H9 (cell line): ENCODE data around the gene ZRANB1. TPM values are rescaled to one million over a fixed set of nuclear protein-coding genes. Genes with fewer than 3 reads are reported as not detected.

Experiments
- DNase-seq: peaks from one replicate; pipeline ENCODE4 v3.0.0-alpha.2; 2017
- H2AFZ ChIP-seq: one replicate; pipeline ENCODE4 v1.6.1; 2013; ENCODE audit warnings: mild to moderate bottlenecking, low read length, control low read depth, moderate library complexity
- H2AK5ac ChIP-seq: 2 replicates; pipeline ENCODE4 v1.6.1; 2013; ENCODE audit warnings: low read length, control low read depth, mixed read lengths; ENCODE audit not compliant: insufficient read length
- H2BK120ac ChIP-seq: one replicate; pipeline ENCODE4 v1.6.1; 2013; ENCODE audit warnings: low read depth, mild to moderate bottlenecking, low read length, control low read depth, inconsistent platforms; ENCODE audit not compliant: poor library complexity, severe bottlenecking
- H2BK12ac ChIP-seq: 2 replicates; pipeline ENCODE4 v1.6.1; 2013; ENCODE audit warnings: low read length, control low read depth, mixed read lengths, low read depth; ENCODE audit not compliant: insufficient read length
- H2BK15ac ChIP-seq: 2 replicates; pipeline ENCODE4 v1.6.1; 2013; ENCODE audit warnings: low read depth, low read length, control low read depth
- H2BK20ac ChIP-seq: one replicate; pipeline ENCODE4 v1.6.1; 2013; ENCODE audit warnings: low read depth, mild to moderate bottlenecking, low read length, control low read depth, inconsistent platforms; ENCODE audit not compliant: poor library complexity, severe bottlenecking
- H2BK5ac ChIP-seq: 2 replicates; pipeline ENCODE4 v1.6.1; 2013; ENCODE audit warnings: low read length, control low read depth, mixed read lengths; ENCODE audit not compliant: insufficient read length
- H3K14ac ChIP-seq: 2 replicates; pipeline ENCODE4 v1.6.1; 2013; ENCODE audit warnings: low read length, control low read depth; ENCODE audit not compliant: insufficient read depth
- H3K18ac ChIP-seq: 2 replicates; pipeline ENCODE4 v1.6.1; 2013; ENCODE audit warnings: low read depth, mild to moderate bottlenecking, mixed read lengths, low read length, control low read depth; ENCODE audit not compliant: insufficient read length
- H3K23ac ChIP-seq: 2 replicates; pipeline ENCODE4 v1.6.1; 2013; ENCODE audit warnings: low read length, control low read depth, mixed read lengths, low read depth; ENCODE audit not compliant: insufficient read length
- H3K23me2 ChIP-seq: 2 replicates; pipeline ENCODE4 v1.6.1; 2013; ENCODE audit warnings: low read depth, mild to moderate bottlenecking, mixed read lengths, low read length, control low read depth; ENCODE audit not compliant: insufficient read length, poor library complexity, severe bottlenecking
- H3K27ac ChIP-seq: 2 replicates; pipeline ENCODE4 v1.5.1; 2013; ENCODE audit warnings: low read length, control low read depth, mixed read lengths, low read depth; ENCODE audit not compliant: insufficient read length
- H3K27me3 ChIP-seq: 2 replicates; pipeline ENCODE4 v1.6.1; 2013; ENCODE audit warnings: low read length, control low read depth, inconsistent platforms; ENCODE audit not compliant: insufficient read depth
- H3K4ac ChIP-seq: 2 replicates; pipeline ENCODE4 v1.6.1; 2013; ENCODE audit warnings: low read depth, mild to moderate bottlenecking, control low read depth, inconsistent platforms, low read length, moderate library complexity
- H3K4me1 ChIP-seq: 2 replicates; pipeline ENCODE4 v1.6.1; 2013; ENCODE audit warnings: low read length, control low read depth, inconsistent platforms; ENCODE audit not compliant: insufficient read depth
- H3K4me2 ChIP-seq: 2 replicates; pipeline ENCODE4 v1.6.1; 2013; ENCODE audit warnings: low read length, control low read depth, mixed read lengths; ENCODE audit not compliant: insufficient read length, insufficient read depth
- H3K56ac ChIP-seq: 2 replicates; pipeline ENCODE4 v1.6.1; 2013; ENCODE audit warnings: low read depth, mild to moderate bottlenecking, mixed read lengths, low read length, control low read depth; ENCODE audit not compliant: insufficient read length
- H3K79me1 ChIP-seq: 2 replicates; pipeline ENCODE4 v1.6.1; 2013; ENCODE audit warnings: low read depth, mild to moderate bottlenecking, moderate library complexity, low read length, control low read depth, inconsistent platforms; ENCODE audit not compliant: insufficient read depth, poor library complexity, severe bottlenecking
- H3K79me2 ChIP-seq: 2 replicates; pipeline ENCODE4 v1.6.1; 2013; ENCODE audit warnings: low read length, control low read depth, inconsistent platforms; ENCODE audit not compliant: insufficient read depth
- H3K9ac ChIP-seq: 2 replicates; pipeline ENCODE4 v1.6.1; 2013; ENCODE audit warnings: low read length, control low read depth, mixed read lengths; ENCODE audit not compliant: insufficient read length; ENCODE audit errors: extremely low read depth
- H3K9me3 ChIP-seq: one replicate; pipeline ENCODE4 v1.6.1; 2013; ENCODE audit warnings: low read depth, low read length, inconsistent platforms; ENCODE audit not compliant: control insufficient read depth
- H3T11ph ChIP-seq: one replicate; pipeline ENCODE4 v1.6.1; 2013; ENCODE audit warnings: mild to moderate bottlenecking, low read length, control low read depth, inconsistent platforms
- H4K20me1 ChIP-seq: one replicate; pipeline ENCODE4 v1.6.1; 2013; ENCODE audit not compliant: control insufficient read depth, insufficient read length, insufficient read depth
- H4K5ac ChIP-seq: 2 replicates; pipeline ENCODE4 v1.6.1; 2013; ENCODE audit warnings: low read depth, mild to moderate bottlenecking, mixed read lengths, low read length, control low read depth; ENCODE audit not compliant: insufficient read length
- H4K8ac ChIP-seq: replicated peaks from 2 replicates; pipeline ENCODE4 v1.6.1; 2013; ENCODE audit warnings: low read length, control low read depth, mixed read lengths, low read depth; ENCODE audit not compliant: insufficient read length
- H4K91ac ChIP-seq: 2 replicates; pipeline ENCODE4 v1.6.1; 2013; ENCODE audit warnings: low read depth, mild to moderate bottlenecking, moderate library complexity, mixed read lengths, low read length, control low read depth; ENCODE audit not compliant: insufficient read length
- H3K27ac Mint-ChIP-seq, 3 experiments: 2 replicates in 2 of 3; 3 replicates in 1 of 3; pipeline ENCODE4 v1.8.0; 2020 to 2021; ENCODE audit warnings: mixed read lengths in 3 of 3, mild to moderate bottlenecking in 1 of 3, moderate library complexity in 1 of 3
- H3K27me3 Mint-ChIP-seq: 2 replicates; pipeline ENCODE4 v1.8.0; 2021; ENCODE audit warnings: low read depth, mild to moderate bottlenecking, moderate library complexity, mixed read lengths
- H3K36me3 Mint-ChIP-seq, 3 experiments: 2 replicates in 2 of 3; 3 replicates in 1 of 3; pipeline ENCODE4 v1.8.0; 2020 to 2021; ENCODE audit warnings: low read depth in 3 of 3, mixed read lengths in 3 of 3; ENCODE audit not compliant: insufficient read depth in 1 of 3
- H3K4me1 Mint-ChIP-seq, 2 experiments: 2 replicates each; pipeline ENCODE4 v1.8.0; 2020; ENCODE audit warnings: mixed read lengths in 2 of 2
- H3K4me3 Mint-ChIP-seq, 2 experiments: 2 replicates in 1 of 2; 3 replicates in 1 of 2; pipeline ENCODE4 v1.8.0; 2020 to 2021; ENCODE audit warnings: mild to moderate bottlenecking in 2 of 2, mixed read lengths in 2 of 2, moderate library complexity in 1 of 2
- H3K9me3 Mint-ChIP-seq, 2 experiments: 2 replicates in 1 of 2; 3 replicates in 1 of 2; pipeline ENCODE4 v1.8.0; 2020; ENCODE audit warnings: mild to moderate bottlenecking in 2 of 2, mixed read lengths in 2 of 2, moderate library complexity in 1 of 2
- CTCF ChIP-seq: fragments of 200-600 bp; sonication (generic); conservative IDR thresholded peaks from 3 replicates; pipeline ENCODE4 v1.8.0; 2021; ENCODE audit warnings: antibody characterized with exemption, mild to moderate bottlenecking
- WGBS: extraction: QIAGEN DNeasy Blood & Tissue Kit; methylation state at CpG from one replicate; pipeline ENCODE4 v1.1.7; 2013; ENCODE audit warnings: missing lambda C conversion rate, low lambda C conversion rate, mixed read lengths; ENCODE audit not compliant: insufficient read length; ENCODE audit errors: extremely low coverage; 5-methylcytosine and 5-hydroxymethylcytosine counted together
- total RNA-seq: library from RNA; stranded (reverse); gene quantifications from 2 replicates; pipeline ENCODE4 v1.2.1, GENCODE V29; 2021

ZRANB1 gene
- total RNA-seq, 1 experiment from 2014 or later, result 17.4 TPM

- Histone ChIP-seq H2BK12ac (no peak overlapping the region), H3K4me1 (no peaks in the 10 kb centered on the region), H3T11ph (no peak overlapping the region), H4K20me1 (no peaks in the 10 kb centered on the region), H2BK120ac (no peak overlapping the region), H4K8ac (no peak overlapping the region), H3K9ac (no peak overlapping the region), H2AFZ (no peak overlapping the region), H3K4me2 (no peak overlapping the region), H2BK20ac (no peak overlapping the region), H4K91ac (no peak overlapping the region), H3K79me2 (peaks cover 15% of the 10 kb centered on the region; the same call in 1 of the 2 replicates), H3K4ac (no peak overlapping the region), H3K27me3 (no peaks in the 10 kb centered on the region), H2AK5ac (no peak overlapping the region), H3K14ac (no peak overlapping the region), H3K23me2 (no peaks in the 10 kb centered on the region), H3K23ac (no peak overlapping the region), H3K79me1 (peaks cover 7% of the 10 kb centered on the region), H3K27ac (no peak overlapping the region), H2BK5ac (no peak overlapping the region), H3K9me3 (no peaks in the 10 kb centered on the region), H3K56ac (no peak overlapping the region), H2BK15ac (no peak overlapping the region), H4K5ac (no peak overlapping the region), H3K18ac (no peak overlapping the region)
- no CpG with 5 or more reads among the region's 34 CpGs for WGBS
- Mint-ChIP-seq H3K36me3 (peaks cover 47 to 82% (median 67%) of the 10 kb centered on the region in 3 experiments), H3K27ac (peak overlapping the region; percentile 68 to 81 (median 80); a peak in 3 of 7 replicates), H3K4me3 (no peak overlapping the region), H3K9me3 (no peaks in the 10 kb centered on the region), H3K4me1 (peaks cover 4 to 14% of the 10 kb centered on the region in 2 experiments; a peak in 3 of 4 replicates), H3K27me3 (no peaks in the 10 kb centered on the region; the same call in 1 of the 2 replicates)
- no peak for DNase-seq
- TF ChIP-seq CTCF, result peak; percentile 38; the same call in 1 of the 3 replicates
Observed at GRCh38 chr10:125003146-125003900, 61.4 kb downstream of the ZRANB1 start.
